Melanocyte of skin (primary cell): ENCODE data around the gene MORN1. TPM values are rescaled to one million over a fixed set of nuclear protein-coding genes. Genes with fewer than 3 reads are reported as not detected.

Experiments
- total RNA-seq, 2 donors: library from RNA; depleted of rRNA; stranded (reverse); fragments of >200 nt; gene quantifications; 2 replicates each; pipeline ENCODE4 v1.2.3, GENCODE V29; 2012

The MORN1 gene
- total RNA-seq, result 10 to 100 TPM in 1 of 2 donors, 1 to 10 TPM in 1; 7.2 to 10.3 TPM

DNA sequence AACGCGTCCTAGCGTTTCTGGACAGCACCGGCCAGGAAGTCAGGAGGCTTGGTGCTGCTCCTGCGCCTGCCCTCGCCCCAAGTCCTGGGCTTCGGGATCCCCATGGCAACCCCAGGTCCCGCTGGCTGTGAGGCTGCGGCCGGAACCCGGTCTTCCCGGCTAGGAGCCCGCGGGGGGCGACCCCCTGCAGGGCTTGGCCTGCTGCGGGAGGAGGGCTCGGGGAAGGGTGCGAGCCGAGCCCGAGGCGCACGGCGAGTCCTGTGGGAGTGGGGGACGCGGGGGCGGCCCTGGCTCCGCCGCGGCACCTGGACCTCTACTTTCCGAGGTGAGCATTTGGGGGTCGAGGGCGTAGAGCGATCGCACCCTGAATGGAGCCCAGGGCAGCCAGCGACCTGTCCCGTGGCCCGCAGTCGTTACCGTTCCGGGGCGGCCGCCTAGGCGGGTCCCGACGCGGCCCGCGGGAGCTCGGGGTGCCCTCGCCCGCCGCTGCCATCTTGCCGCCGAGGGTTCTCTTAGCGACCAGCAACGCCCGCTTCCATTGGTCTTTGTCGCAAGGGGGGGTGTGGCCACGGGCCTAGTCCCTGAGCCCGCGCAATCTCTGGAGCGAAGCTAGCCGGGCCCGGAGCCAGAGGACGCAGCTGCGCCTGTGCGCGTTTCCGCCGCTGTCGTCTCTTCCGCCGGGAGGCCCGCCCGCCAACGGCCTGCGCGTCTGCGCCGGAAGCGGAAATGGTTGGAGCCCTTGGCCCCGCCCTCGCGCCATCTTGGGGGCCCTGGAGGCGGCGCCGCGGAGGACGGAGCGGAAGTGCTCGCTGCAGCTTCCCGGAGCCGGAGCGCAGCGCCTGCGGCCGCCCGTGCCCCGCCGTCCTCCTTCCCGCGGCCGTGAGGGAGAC is at the start of gene MORN1, which contains the start of gene RER1:
Gene MORN1 (minus strand): TSS at position 514 of the 890 bp plus-strand sequence. CDS start 21 bp downstream, at position 493.
Gene RER1 (plus strand): TSS at position 801 of the 890 bp plus-strand sequence. CDS start 3,950 bp downstream, outside the sequence.

DNA sequence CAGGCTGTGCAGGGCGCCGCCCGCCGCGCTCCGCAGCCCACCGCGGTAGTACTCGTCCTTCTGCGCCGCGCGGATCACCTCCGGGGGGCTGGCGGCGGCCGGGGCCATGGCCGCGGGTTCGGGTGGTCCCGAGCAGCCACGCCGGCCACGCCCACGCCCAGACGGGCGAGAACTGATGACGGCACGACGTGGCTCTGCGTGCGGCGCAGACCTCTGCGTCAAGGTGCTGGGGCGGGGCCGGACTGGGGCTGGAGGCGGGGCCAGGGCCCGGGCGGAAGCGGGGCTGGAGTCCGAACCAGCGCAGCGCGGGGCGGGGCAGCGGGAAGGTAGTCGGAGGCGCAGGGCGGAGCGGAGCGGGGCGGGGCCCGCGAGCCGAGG is 21.0 kb upstream of the MORN1 start, which contains the start of gene PEX10:
Gene PEX10 (minus strand): TSS at position 170 of the 378 bp plus-strand sequence. CDS start 62 bp downstream, at position 108.

Other genes with a start within 250 kb of the MORN1 start
- gene FAAP20, start 196.8 kb downstream of the MORN1 start, total RNA-seq, result 10 to 100 TPM; 19.3 to 22.7 TPM
- gene SKI, start 163.2 kb downstream of the MORN1 start, total RNA-seq, result 10 to 100 TPM; 14.5 to 20.3 TPM
- 10 to 100 TPM; 51.3 to 70.9 TPM for gene RER1, start 287 bp upstream of the MORN1 start, total RNA-seq
- gene PEX10, start 21.0 kb upstream of the MORN1 start, total RNA-seq, result 10 to 100 TPM; 32.3 to 38.0 TPM
- not detected for gene PLCH2, start 84.7 kb upstream of the MORN1 start, total RNA-seq
- gene PANK4, start 135.0 kb upstream of the MORN1 start, total RNA-seq, result 10 to 100 TPM; 31.0 to 32.0 TPM
- under 1 TPM in 1 of 2 donors, not detected in 1; 0.67 TPM for gene HES5, start 138.7 kb upstream of the MORN1 start, total RNA-seq
- 100 to 1,000 TPM; 243 to 244 TPM for gene TNFRSF14, start 164.8 kb upstream of the MORN1 start, total RNA-seq
- gene PRXL2B, start 195.2 kb upstream of the MORN1 start, total RNA-seq, result 10 to 100 TPM; 23.4 to 34.3 TPM
- not detected for gene MMEL1, start 241.5 kb upstream of the MORN1 start, total RNA-seq